Uterus (tissue), 4 donors: ENCODE data around the gene SYNCRIP. TPM values are rescaled to one million over a fixed set of nuclear protein-coding genes. Genes with fewer than 3 reads are reported as not detected.

Experiments used
- DNase-seq, 2 donors: peaks; one replicate each; pipeline ENCODE4 v3.0.0-alpha.2; 2019 to 2020
- H3K27ac ChIP-seq, 2 donors: fragments of 200-600 bp; sonication (generic); 1 replicate in 1 of 2; 2 replicates in 1 of 2; pipeline ENCODE4 v1.5.1; 2016 to 2018
- H3K27me3 ChIP-seq, 2 donors: fragments of 200-600 bp; sonication (generic); one replicate each; pipeline ENCODE4 v1.5.1; 2018 to 2019; ENCODE audit warnings: control low read depth in 1 of 2
- H3K36me3 ChIP-seq, 2 donors: fragments of 200-600 bp; sonication (generic); one replicate each; pipeline ENCODE4 v1.5.1; 2019; ENCODE audit warnings: control low read depth in 1 of 2
- H3K4me1 ChIP-seq, 2 donors: fragments of 200-600 bp; sonication (generic); one replicate each; pipeline ENCODE4 v1.5.1; 2018 to 2019; ENCODE audit warnings: control low read depth in 1 of 2
- H3K4me3 ChIP-seq, 2 donors: fragments of 200-600 bp; sonication (generic); 1 replicate in 1 of 2; 2 replicates in 1 of 2; pipeline ENCODE4 v1.5.1; 2018 to 2019; ENCODE audit warnings: mild to moderate bottlenecking in 1 of 2
- H3K9me3 ChIP-seq, 2 donors: fragments of 200-600 bp; sonication (generic); one replicate each; pipeline ENCODE4 v1.5.1; 2019; ENCODE audit warnings: control low read depth in 1 of 2
- CTCF ChIP-seq, 4 experiments: fragments of 200-600 bp in 2 of 4; fragments of 450-650 bp in 2 of 4; sonication (generic) in 2 of 4; IDR thresholded peaks; one replicate each; pipeline ENCODE4 v1.5.1; 2016 to 2019; ENCODE audit warnings: antibody characterized with exemption in 4 of 4, mild to moderate bottlenecking in 2 of 4, moderate library complexity in 1 of 4
- POLR2A ChIP-seq, 2 donors: fragments of 450-650 bp; IDR thresholded peaks; one replicate each; pipeline ENCODE4 v1.6.1; 2016; ENCODE audit warnings: antibody characterized with exemption in 2 of 2, mild to moderate bottlenecking in 1 of 2, moderate library complexity in 1 of 2
- intact Hi-C: fragments of 100-400 bp; cut with DNase I; formaldehyde crosslinking; loops from one replicate; pipeline ENCODE4 v1.15.1; 2023; ENCODE audit warnings: low total_unique reads
- total RNA-seq, 4 donors: library from RNA; depleted of rRNA in 3 of 4; stranded (reverse); fragments of >200 nt in 3 of 4; gene quantifications; one replicate each; pipeline versions ENCODE4 v1.1.0 to v1.2.4, GENCODE V29; 2014 to 2023
- donor health status: DM: yes; HTN: yes; CAD: no.

Gene SYNCRIP
- total RNA-seq, 4 donors from 2014 or later = 25.1 to 147 (median 106) TPM

- no peak overlapping the region for H3K27ac ChIP-seq
- intact Hi-C loops = no loop called here
- TF ChIP-seq POLR2A (IDR thresholded peaks at IDR 0.05) = no peak
- no peak for TF ChIP-seq CTCF (IDR thresholded peaks at IDR 0.05)
- H3K4me1 ChIP-seq = no peaks in the 10 kb centered on the region
- H3K9me3 ChIP-seq = no peaks in the 10 kb centered on the region
- H3K27me3 ChIP-seq = no peaks in the 10 kb centered on the region
- no peak for DNase-seq
- H3K4me3 ChIP-seq = no peak overlapping the region
- H3K36me3 ChIP-seq = no peaks in the 10 kb centered on the region
Observed at GRCh38 chr6:85628353-85628752, 14.3 kb downstream of the SYNCRIP start.

- no peak overlapping the region for H3K27ac ChIP-seq
Observed at GRCh38 chr6:85620308-85620707, 22.4 kb downstream of the SYNCRIP start.

GRCh38 chr6:85614780-85615179, 27.9 kb downstream of the SYNCRIP start:
- no peaks in the 10 kb centered on the region for H3K4me1 ChIP-seq
- intact Hi-C loops = no loop called here
- no peaks in the 10 kb centered on the region for H3K36me3 ChIP-seq
- H3K4me3 ChIP-seq = no peak overlapping the region
- no peaks in the 10 kb centered on the region for H3K27me3 ChIP-seq
- no peak overlapping the region for H3K27ac ChIP-seq
- no peak for DNase-seq
- TF ChIP-seq CTCF (IDR thresholded peaks at IDR 0.05) (no peak), POLR2A (IDR thresholded peaks at IDR 0.05) (no peak)
- no peaks in the 10 kb centered on the region for H3K9me3 ChIP-seq

More at GRCh38 chr6:85620308-85620707, 22.4 kb downstream of the SYNCRIP start:
- no peak for TF ChIP-seq POLR2A (IDR thresholded peaks at IDR 0.05)
- no peak for TF ChIP-seq CTCF (IDR thresholded peaks at IDR 0.05)
- no peaks in the 10 kb centered on the region for H3K36me3 ChIP-seq
- H3K4me1 ChIP-seq = no peaks in the 10 kb centered on the region
- H3K27me3 ChIP-seq = no peaks in the 10 kb centered on the region
- H3K9me3 ChIP-seq = no peaks in the 10 kb centered on the region
- no peak overlapping the region for H3K4me3 ChIP-seq
- no peak for DNase-seq
- intact Hi-C loops = no loop called here

- H3K4me1 ChIP-seq = no peaks in the 10 kb centered on the region
- DNase-seq = no peak
- intact Hi-C loops = no loop called here
- no peaks in the 10 kb centered on the region for H3K36me3 ChIP-seq
- no peaks in the 10 kb centered on the region for H3K9me3 ChIP-seq
- no peak overlapping the region for H3K4me3 ChIP-seq
- TF ChIP-seq CTCF (IDR thresholded peaks at IDR 0.05) (no peak), POLR2A (IDR thresholded peaks at IDR 0.05) (no peak)
- no peak overlapping the region for H3K27ac ChIP-seq
- no peaks in the 10 kb centered on the region for H3K27me3 ChIP-seq
Observed at GRCh38 chr6:85612690-85613474, 29.8 kb downstream of the SYNCRIP start.

- H3K27ac ChIP-seq = no peak overlapping the region
- H3K9me3 ChIP-seq = no peaks in the 10 kb centered on the region
- no peaks in the 10 kb centered on the region for H3K27me3 ChIP-seq
- no peaks in the 10 kb centered on the region for H3K4me1 ChIP-seq
- intact Hi-C loops = no loop called here
- H3K4me3 ChIP-seq = no peak overlapping the region
- no peak for TF ChIP-seq CTCF (IDR thresholded peaks at IDR 0.05)
- TF ChIP-seq POLR2A (IDR thresholded peaks at IDR 0.05) = no peak
- no peaks in the 10 kb centered on the region for H3K36me3 ChIP-seq
- no peak for DNase-seq
Observed at GRCh38 chr6:85610182-85610895, 32.3 kb downstream of the SYNCRIP start.
